22Rv1 (cell line): ENCODE results near the gene DIAPH2.

Experiments
- H3K27ac ChIP-seq: fragments of 450-650 bp; 2 replicates; pipeline ENCODE4 v1.5.1; 2017
- CTCF ChIP-seq: fragments of 450-650 bp; IDR thresholded peaks from 2 replicates; pipeline ENCODE4 v1.5.1; 2017; ENCODE audit warnings: mild to moderate bottlenecking
- ZFX ChIP-seq: fragments of 450-650 bp; IDR thresholded peaks from 2 replicates; pipeline ENCODE4 v1.6.1; 2017; ENCODE audit warnings: antibody characterized with exemption, borderline replicate concordance

DIAPH2 gene

GRCh38 chrX:96700625-96701024 lies 16.0 kb downstream of the DIAPH2 start:
- no peak overlapping the region for H3K27ac ChIP-seq
- TF ChIP-seq ZFX: no peak
- no peak for TF ChIP-seq CTCF

GRCh38 chrX:96703379-96703778 lies 18.7 kb downstream of the DIAPH2 start:
- TF ChIP-seq ZFX: no peak
- TF ChIP-seq CTCF: no peak
- no peak overlapping the region for H3K27ac ChIP-seq

- no peak for TF ChIP-seq CTCF
- TF ChIP-seq ZFX: no peak
- H3K27ac ChIP-seq: no peak overlapping the region
Measured at GRCh38 chrX:96703816-96704215, 19.2 kb downstream of the DIAPH2 start.

- no peak overlapping the region for H3K27ac ChIP-seq
Measured at GRCh38 chrX:96704629-96705028, 20.0 kb downstream of the DIAPH2 start.

GRCh38 chrX:96705905-96706304 lies 21.3 kb downstream of the DIAPH2 start:
- TF ChIP-seq CTCF (no peak), ZFX (no peak)
- H3K27ac ChIP-seq: no peak overlapping the region

More at GRCh38 chrX:96704629-96705028, 20.0 kb downstream of the DIAPH2 start:
- TF ChIP-seq ZFX (no peak), CTCF (no peak)

- no peak for TF ChIP-seq CTCF
- no peak for TF ChIP-seq ZFX
- no peak overlapping the region for H3K27ac ChIP-seq
Measured at GRCh38 chrX:96707804-96708203, 23.2 kb downstream of the DIAPH2 start.

- no peak overlapping the region for H3K27ac ChIP-seq
- TF ChIP-seq ZFX (no peak), CTCF (no peak)
Measured at GRCh38 chrX:96710031-96710430, 25.4 kb downstream of the DIAPH2 start.
